Measurements from ENCODE around the gene PRKCG.

- TF ChIP-seq CTCF (IDR thresholded peaks at IDR 0.05) (no peak), POLR2A (IDR thresholded peaks at IDR 0.05) (no peak)
Measured at GRCh38 chr19:53870485-53870844, 11.5 kb upstream of the PRKCG start.

All from esophagus squamous epithelium (tissue), 4 donors.